AG08395 (cell line): ENCODE measurements around the gene CTDP1.

Experiments
- DNase-seq: peaks from one replicate; pipeline ENCODE4 v3.0.0; 2012; ENCODE audit warnings: mixed read lengths, low spot score

Gene CTDP1, protein sequence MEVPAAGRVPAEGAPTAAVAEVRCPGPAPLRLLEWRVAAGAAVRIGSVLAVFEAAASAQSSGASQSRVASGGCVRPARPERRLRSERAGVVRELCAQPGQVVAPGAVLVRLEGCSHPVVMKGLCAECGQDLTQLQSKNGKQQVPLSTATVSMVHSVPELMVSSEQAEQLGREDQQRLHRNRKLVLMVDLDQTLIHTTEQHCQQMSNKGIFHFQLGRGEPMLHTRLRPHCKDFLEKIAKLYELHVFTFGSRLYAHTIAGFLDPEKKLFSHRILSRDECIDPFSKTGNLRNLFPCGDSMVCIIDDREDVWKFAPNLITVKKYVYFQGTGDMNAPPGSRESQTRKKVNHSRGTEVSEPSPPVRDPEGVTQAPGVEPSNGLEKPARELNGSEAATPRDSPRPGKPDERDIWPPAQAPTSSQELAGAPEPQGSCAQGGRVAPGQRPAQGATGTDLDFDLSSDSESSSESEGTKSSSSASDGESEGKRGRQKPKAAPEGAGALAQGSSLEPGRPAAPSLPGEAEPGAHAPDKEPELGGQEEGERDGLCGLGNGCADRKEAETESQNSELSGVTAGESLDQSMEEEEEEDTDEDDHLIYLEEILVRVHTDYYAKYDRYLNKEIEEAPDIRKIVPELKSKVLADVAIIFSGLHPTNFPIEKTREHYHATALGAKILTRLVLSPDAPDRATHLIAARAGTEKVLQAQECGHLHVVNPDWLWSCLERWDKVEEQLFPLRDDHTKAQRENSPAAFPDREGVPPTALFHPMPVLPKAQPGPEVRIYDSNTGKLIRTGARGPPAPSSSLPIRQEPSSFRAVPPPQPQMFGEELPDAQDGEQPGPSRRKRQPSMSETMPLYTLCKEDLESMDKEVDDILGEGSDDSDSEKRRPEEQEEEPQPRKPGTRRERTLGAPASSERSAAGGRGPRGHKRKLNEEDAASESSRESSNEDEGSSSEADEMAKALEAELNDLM

DNA sequence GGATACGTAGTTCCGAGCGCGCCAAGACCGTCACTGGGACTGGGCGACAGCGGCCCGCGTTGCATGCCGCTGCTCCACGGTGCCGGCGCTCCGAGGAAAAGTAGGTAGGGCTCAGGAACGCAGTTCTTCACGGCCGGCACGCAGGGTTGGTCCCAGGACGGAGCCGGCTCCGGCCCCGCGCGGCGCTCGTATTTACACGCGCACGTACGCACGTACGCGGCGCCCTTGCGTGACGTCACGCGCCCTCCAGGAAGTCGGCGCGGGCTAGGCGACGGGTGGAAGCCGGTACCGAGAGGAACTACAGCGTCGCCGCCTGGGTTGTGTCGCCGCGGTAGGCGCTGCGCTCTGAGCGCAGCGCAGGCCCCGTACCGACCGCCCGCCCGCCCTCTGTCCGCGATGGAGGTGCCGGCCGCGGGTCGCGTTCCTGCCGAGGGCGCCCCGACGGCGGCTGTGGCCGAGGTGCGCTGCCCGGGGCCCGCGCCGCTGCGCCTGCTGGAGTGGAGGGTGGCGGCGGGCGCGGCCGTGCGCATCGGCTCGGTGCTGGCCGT lies at the start of gene CTDP1:
TSS of gene CTDP1 (plus strand) at position 252 of the 548 bp plus-strand sequence. CDS start at position 397, 145 bp downstream.
- peak; percentile 93 for DNase-seq

GRCh38 chr18:79630281-79631095 lies 49.1 kb upstream of the CTDP1 start:
- peak; percentile 43 for DNase-seq

DNA sequence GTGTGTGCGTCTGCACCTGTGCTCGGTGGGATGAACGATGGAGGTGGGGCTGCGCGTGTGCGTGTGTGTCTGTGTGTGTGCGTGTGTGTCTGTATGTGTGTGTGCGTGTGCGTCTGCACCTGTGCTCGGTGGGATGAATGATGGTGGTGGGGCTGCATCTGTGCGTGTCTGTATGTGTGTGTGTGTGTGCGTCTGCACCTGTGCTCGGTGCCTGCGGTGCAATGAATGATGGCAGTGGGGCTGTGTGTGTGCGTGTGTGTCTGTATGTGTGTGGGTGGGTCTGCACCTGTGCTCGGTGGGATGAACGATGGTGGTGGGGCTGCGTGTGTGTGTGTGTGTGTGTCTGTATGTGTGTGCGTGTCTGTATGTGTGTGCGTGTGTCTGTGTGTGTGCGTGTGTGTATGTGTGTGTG lies 48.5 kb upstream of the CTDP1 start:
- DNase-seq = no peak

DNA sequence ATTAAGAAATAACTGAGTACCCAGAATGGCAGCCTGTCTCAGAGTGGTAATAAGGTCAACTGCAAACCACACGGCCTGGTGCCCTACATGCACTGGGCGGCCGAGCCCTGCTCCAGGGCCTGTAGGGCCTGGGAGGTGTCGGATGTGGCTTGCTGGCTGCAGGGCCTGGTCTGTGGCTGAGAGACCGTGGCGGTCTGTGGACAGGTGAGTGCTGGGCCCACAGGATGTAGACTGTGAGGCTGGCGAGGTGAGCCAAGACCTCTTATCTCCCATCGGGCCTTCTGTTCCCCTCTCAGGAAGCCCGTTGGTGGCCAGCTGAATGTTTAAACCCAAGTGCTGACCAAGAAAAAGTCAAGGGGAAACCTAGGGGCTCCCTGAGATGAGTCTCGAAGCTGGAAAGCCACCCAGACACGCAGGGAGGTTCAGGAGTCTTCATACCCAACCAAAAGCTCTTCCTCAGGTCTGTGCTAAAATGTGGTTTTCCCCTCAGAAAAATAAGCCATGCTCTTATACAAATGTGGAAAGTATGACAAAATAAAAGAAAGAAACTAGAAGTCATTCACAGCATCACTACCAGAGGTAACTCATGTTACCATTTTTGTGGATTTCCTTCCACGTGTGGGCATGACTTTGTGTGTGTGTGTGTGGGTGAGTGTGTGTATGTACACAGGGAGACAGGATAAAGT lies 47.7 kb upstream of the CTDP1 start:
- no peak for DNase-seq

- DNase-seq = no peak
Measured at GRCh38 chr18:79632765-79633164, 46.8 kb upstream of the CTDP1 start.

- DNase-seq = no peak
Measured at GRCh38 chr18:79634186-79634585, 45.4 kb upstream of the CTDP1 start.

GRCh38 chr18:79634593-79635426 lies 44.8 kb upstream of the CTDP1 start:
- peak; percentile 50 for DNase-seq

- DNase-seq = no peak
Measured at GRCh38 chr18:79635427-79635726, 44.2 kb upstream of the CTDP1 start.

DNA sequence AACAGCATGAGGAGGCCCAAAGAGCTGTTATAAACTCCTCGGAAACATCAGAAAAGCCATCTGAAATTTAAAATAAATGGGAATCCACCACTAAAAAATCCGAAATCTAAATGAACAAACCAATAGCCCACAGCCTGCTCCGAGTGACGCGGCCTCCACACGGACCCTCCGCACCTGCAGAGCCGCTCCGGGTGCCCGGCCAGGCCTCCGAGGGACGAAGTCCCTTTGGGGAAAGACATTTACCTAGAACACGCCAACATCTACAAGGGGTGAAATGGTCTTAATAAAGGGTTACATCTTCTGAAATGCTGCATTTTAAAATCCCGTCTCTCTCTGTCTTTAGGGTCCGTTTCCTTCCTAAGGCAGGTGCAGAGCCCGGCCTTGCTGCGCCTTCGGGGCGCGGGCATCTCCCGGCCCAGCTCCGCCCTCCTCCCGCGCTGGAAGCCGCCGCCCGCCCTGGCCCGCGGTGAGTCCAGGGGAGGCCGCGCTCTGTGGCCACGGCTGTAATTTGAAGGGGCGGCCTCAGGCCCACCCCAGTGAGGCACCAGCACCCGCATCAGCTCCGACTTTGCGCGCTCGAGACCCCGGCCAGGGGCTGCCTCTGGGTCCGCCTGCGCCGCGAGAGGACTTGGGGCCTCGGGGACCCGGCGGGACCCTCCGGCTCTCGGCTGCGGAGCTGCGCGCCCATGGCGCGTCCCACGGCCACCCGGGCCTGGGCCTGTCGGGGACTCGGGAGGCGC lies 42.3 kb upstream of the CTDP1 start:
- no peak for DNase-seq

DNA sequence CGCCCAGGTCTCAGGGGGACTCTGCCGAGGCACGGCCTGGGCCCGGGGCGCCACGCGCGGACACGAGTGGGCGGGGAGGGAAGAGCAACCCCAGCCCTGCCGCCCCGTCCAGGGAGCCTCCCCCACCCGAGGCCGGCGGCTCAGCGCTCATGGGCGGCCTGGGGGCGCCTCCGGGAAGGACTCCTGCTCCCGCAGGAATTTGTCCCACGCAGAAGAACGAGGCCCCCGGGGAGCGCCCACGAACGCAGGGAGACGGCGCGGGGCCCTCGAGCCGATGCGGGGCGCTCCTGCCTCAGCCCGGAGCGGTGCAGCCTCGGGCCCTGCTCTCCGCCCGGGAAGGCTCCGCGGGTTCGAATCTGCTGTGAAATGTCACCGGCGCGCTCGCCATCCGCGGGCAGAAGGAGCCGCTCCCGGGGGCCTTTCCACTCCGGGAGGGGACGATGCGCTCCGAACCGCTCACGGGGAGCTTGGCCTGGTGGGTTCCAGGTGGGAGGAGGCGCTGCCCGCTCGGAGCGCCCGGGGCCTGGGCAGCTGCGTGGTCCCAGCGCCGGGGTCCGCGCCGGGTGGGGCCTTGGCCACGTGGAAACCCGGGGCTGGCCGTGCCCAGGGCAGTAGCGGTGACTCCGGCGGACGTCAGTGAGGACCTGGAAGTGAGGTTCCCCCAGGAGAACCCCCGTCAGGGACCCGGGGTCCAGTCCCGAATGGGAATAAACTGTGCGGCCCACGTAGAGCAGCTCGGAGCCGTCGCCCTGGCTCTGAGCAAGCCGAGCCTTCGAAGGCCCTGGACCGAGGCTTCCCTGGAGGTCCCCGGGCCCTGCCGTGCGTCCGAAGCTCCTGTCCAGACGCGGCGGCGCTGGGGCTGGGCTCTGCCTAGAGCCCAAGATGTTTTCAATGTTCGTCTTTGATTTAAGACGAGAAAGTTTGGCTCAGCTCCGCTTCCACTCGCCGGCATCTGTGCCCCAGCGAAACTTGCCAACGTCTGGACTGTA lies 41.4 kb upstream of the CTDP1 start:
- no peak for DNase-seq

DNA sequence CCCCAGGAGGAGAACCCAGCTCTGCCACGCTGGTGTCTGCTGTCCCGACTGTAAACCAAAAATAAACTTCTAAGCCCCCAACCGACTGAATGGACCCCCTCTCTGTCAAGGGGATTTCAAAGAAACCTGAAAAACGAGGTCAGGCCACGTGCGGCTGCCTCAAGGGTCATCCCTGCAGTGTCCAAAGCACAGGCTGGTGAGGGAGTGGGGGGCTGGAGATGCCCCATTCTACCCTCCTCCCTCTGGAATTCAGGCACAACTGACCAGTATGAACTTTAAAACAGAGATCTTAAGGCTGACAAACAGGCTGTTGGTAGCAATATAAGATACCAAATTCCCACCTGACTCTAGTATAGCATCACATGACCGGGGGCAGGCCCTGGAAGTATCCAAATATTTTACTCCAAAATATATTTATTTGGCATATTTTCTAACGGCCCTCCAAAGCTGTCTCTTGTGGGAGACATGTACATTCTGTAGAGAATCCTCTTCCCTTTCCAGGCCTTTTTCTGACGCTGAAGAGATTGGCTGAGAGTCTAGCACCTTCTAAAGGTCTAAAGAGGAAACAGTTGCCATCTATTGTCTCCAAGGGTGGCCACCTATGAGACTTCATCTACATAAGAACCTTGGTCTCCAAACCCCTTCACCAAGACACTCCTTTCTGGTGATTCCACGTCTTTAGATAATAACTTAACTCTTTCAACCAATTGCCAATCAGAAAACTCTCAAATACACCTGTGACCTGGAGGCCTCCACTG lies 40.4 kb upstream of the CTDP1 start:
- no peak for DNase-seq

GRCh38 chr18:79640064-79640672 lies 39.4 kb upstream of the CTDP1 start:
- no peak for DNase-seq

DNA sequence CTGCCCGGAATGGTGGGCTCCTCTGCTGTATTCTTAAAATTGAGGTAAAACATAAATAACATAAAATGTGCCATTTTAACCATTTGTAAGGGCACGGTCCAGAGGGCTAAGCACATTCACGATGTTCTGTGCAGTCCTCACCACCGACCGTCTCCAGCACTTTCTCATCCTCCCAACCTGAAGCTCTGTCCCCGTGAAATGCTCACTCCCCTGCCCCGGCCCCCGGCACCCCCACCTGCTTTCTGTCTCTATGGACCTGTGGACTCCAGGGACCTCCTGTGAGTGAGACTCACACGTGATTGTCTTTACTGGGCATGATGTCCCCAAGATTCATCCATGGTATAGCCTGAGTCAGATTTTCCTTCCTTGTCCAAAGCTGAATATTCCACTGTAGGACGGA lies 38.7 kb upstream of the CTDP1 start:
- no peak for DNase-seq

GRCh38 chr18:79641722-79642497 lies 37.7 kb upstream of the CTDP1 start:
- DNase-seq = no peak

DNA sequence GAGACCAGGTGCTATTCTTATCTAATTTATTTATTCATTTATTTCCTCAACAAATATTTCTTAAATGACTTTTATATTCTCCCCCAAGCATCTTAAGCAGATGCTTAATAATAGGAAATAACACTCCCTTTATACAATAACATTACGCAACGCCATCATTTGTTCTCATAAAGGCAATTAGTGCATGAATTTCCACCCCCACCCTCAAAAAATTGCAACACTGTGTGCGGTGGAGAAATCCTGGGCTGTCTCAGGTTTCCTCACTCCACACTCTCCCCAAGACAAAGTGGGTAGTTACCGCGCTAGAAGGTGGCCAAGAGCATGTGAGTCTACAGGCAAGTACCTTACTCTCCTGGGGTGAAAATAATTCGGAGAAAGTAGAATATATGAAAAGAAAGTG lies 37.0 kb upstream of the CTDP1 start:
- no peak for DNase-seq
